HEK293T (cell line): ENCODE data around the gene SUSD4.

ENCODE experiments used
- ARNT ChIP-seq: fragments of 450-650 bp; IDR thresholded peaks from 2 replicates; pipeline ENCODE4 v1.6.1; 2017; ENCODE audit warnings: mild to moderate bottlenecking
- BHLHE40 ChIP-seq: fragments of 450-650 bp; IDR thresholded peaks from 2 replicates; pipeline ENCODE4 v1.6.1; 2016; ENCODE audit warnings: mild to moderate bottlenecking, moderate library complexity, borderline replicate concordance
- FOXK2 ChIP-seq: fragments of 450-650 bp; IDR thresholded peaks from 2 replicates; pipeline ENCODE4 v1.6.1; 2016; ENCODE audit warnings: mild to moderate bottlenecking
- SP1 ChIP-seq: fragments of 450-650 bp; IDR thresholded peaks from 2 replicates; pipeline ENCODE4 v1.6.1; 2017
- SUZ12 ChIP-seq: fragments of 450-650 bp; IDR thresholded peaks from 2 replicates; pipeline ENCODE4 v1.6.1; 2016; ENCODE audit warnings: mild to moderate bottlenecking
- TARDBP ChIP-seq: fragments of 450-650 bp; IDR thresholded peaks from 2 replicates; pipeline ENCODE4 v1.6.1; 2016

GRCh38 chr1:223179280-223179679, 184.7 kb downstream of the SUSD4 start:
- TF ChIP-seq BHLHE40 = no peak
- no peak for TF ChIP-seq SP1
- TF ChIP-seq FOXK2 = no peak
- TF ChIP-seq SUZ12 = no peak
- no peak for TF ChIP-seq TARDBP
- no peak for TF ChIP-seq ARNT
